ENCODE data around the gene LCE4A. TPM values are rescaled to one million over a fixed set of nuclear protein-coding genes. Genes with fewer than 3 reads are reported as not detected.
"Not testable (repeated sequence)": the region's sequence is repeated elsewhere in the genome, so short reads cannot be mapped to it uniquely, and the experiment has no call there.

LCE4A gene
- total RNA-seq, 6 donors from 2014 or later, result not detected

GRCh38 chr1:152673016-152673415 is 34.9 kb upstream of the LCE4A start:
- Histone ChIP-seq H3K4me1 (no peaks in the 10 kb centered on the region), H3K4me3 (no peak overlapping the region), H3K27me3 (no peaks in the 10 kb centered on the region), H3K36me3 (no peaks in the 10 kb centered on the region), H3K9me3 (no peaks in the 10 kb centered on the region), H3K27ac (no peak overlapping the region)
- TF ChIP-seq POLR2AphosphoS5 (IDR thresholded peaks at IDR 0.05) (no peak), EP300 (IDR thresholded peaks at IDR 0.05) (no peak), POLR2A (IDR thresholded peaks at IDR 0.05) (no peak), CTCF (IDR thresholded peaks at IDR 0.05) (no peak)
- 43 to 44% methylated on average over 2 of the region's 2 CpGs for WGBS, 2 donors
- no peak for DNase-seq
- ATAC-seq (ENCODE audit: low FRiP score in 2 of 2), result no peak

- H3K36me3 ChIP-seq; H3K9me3 ChIP-seq; H3K4me1 ChIP-seq; H3K27me3 ChIP-seq; DNase-seq; H3K4me3 ChIP-seq; H3K27ac ChIP-seq; ATAC-seq (ENCODE audit: low FRiP score in 2 of 2): not testable (repeated sequence)
- 79% methylated on average over 3 of the region's 3 CpGs; no CpG with 5 or more reads in 1 of the 2 donors for WGBS, 2 donors
Observed at GRCh38 chr1:152674983-152675382, 33.0 kb upstream of the LCE4A start, which contains the start of gene LCE2C. LCE2C (plus strand) TSS chr1:152675279; CDS start chr1:152676016, 737 bp downstream.

- WGBS, 2 donors, result 68 to 70% methylated on average over 5 to 6 of the region's 6 CpGs
- H3K4me3 ChIP-seq, result no peak overlapping the region
- ATAC-seq (ENCODE audit: low FRiP score in 2 of 2) (no peak), DNase-seq (peak in 1 of 2 donors; percentile 4)
- H3K27me3 ChIP-seq, result no peaks in the 10 kb centered on the region
- no peak overlapping the region for H3K27ac ChIP-seq
- no peaks in the 10 kb centered on the region for H3K36me3 ChIP-seq
- no peaks in the 10 kb centered on the region for H3K4me1 ChIP-seq
- TF ChIP-seq POLR2AphosphoS5 (IDR thresholded peaks at IDR 0.05), result no peak
- TF ChIP-seq EP300 (IDR thresholded peaks at IDR 0.05), result no peak
- no peak for TF ChIP-seq POLR2A (IDR thresholded peaks at IDR 0.05)
- no peak for TF ChIP-seq CTCF (IDR thresholded peaks at IDR 0.05)
- no peaks in the 10 kb centered on the region for H3K9me3 ChIP-seq
Observed at GRCh38 chr1:152679459-152679858, 28.5 kb upstream of the LCE4A start.

GRCh38 chr1:152681616-152682015 is 26.3 kb upstream of the LCE4A start:
- no peaks in the 10 kb centered on the region for H3K36me3 ChIP-seq
- no peaks in the 10 kb centered on the region for H3K4me1 ChIP-seq
- no peak overlapping the region for H3K4me3 ChIP-seq
- H3K9me3 ChIP-seq, result no peaks in the 10 kb centered on the region
- DNase-seq, result no peak
- TF ChIP-seq POLR2A (IDR thresholded peaks at IDR 0.05), result no peak
- TF ChIP-seq EP300 (IDR thresholded peaks at IDR 0.05), result no peak
- no peak for TF ChIP-seq POLR2AphosphoS5 (IDR thresholded peaks at IDR 0.05)
- no peak for TF ChIP-seq CTCF (IDR thresholded peaks at IDR 0.05)
- H3K27ac ChIP-seq, result no peak overlapping the region
- H3K27me3 ChIP-seq, result no peaks in the 10 kb centered on the region
- WGBS, 2 donors, result 62 to 64% methylated on average over 2 of the region's 2 CpGs
- no peak for ATAC-seq (ENCODE audit: low FRiP score in 2 of 2)

DNA sequence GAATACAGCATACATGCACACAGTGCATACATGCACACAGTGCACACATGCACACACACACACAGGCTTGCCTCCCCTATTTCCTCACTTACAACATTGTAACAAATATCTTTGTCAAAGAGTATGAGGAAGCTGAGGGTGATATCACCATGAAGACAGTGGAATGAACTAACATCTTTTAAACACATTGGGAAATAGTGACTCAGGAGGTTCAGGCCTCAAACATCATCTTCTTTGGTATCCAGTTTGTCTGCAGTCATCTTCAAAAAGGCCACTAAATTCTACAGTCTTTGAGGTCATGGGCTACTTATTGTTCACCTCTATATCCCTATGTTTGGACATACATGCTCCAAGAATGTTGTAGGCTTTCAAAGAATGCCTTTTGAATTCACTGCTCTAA is 24.1 kb upstream of the LCE4A start:
- ATAC-seq (ENCODE audit: low FRiP score in 2 of 2) (no peak), DNase-seq (no peak)
- H3K9me3 ChIP-seq, result no peaks in the 10 kb centered on the region
- H3K4me3 ChIP-seq, result no peak overlapping the region
- TF ChIP-seq POLR2AphosphoS5 (IDR thresholded peaks at IDR 0.05) (no peak), CTCF (IDR thresholded peaks at IDR 0.05) (no peak), EP300 (IDR thresholded peaks at IDR 0.05) (no peak), POLR2A (IDR thresholded peaks at IDR 0.05) (no peak)
- no peaks in the 10 kb centered on the region for H3K36me3 ChIP-seq
- no peak overlapping the region for H3K27ac ChIP-seq
- no peaks in the 10 kb centered on the region for H3K4me1 ChIP-seq
- no peaks in the 10 kb centered on the region for H3K27me3 ChIP-seq

- not testable (repeated sequence) for DNase-seq; H3K27me3 ChIP-seq; H3K36me3 ChIP-seq; H3K4me1 ChIP-seq; ATAC-seq (ENCODE audit: low FRiP score in 2 of 2); H3K9me3 ChIP-seq; H3K4me3 ChIP-seq; H3K27ac ChIP-seq
- WGBS, 2 donors, result 50 to 77% methylated on average over 1 to 4 of the region's 4 CpGs
Observed at GRCh38 chr1:152685823-152686222, 22.1 kb upstream of the LCE4A start, which contains the start of gene LCE2B. LCE2B (plus strand) TSS chr1:152686123; CDS start chr1:152686844, 721 bp downstream.

Measured in upper lobe of left lung (tissue), 6 donors.